Epithelial cell of proximal tubule (primary cell): ENCODE results near the gene MYL5. TPM values are rescaled to one million over a fixed set of nuclear protein-coding genes. Genes with fewer than 3 reads are reported as not detected.

Source experiments
- DNase-seq: peaks from one replicate; pipeline ENCODE4 v3.0.0-alpha.2; 2011; ENCODE audit warnings: low read depth
- H3K4me3 ChIP-seq: 2 replicates; pipeline ENCODE4 v1.5.1; 2011; ENCODE audit warnings: low read depth, mild to moderate bottlenecking, low read length
- CTCF ChIP-seq: conservative IDR thresholded peaks from 2 replicates; pipeline ENCODE4 v1.5.1; 2012; ENCODE audit warnings: low read depth, mild to moderate bottlenecking, low read length
- total RNA-seq: library from RNA; depleted of rRNA; stranded (reverse); fragments of >200 nt; gene quantifications from 2 replicates; pipeline ENCODE4 v1.2.3, GENCODE V29; 2015

MYL5 gene
- total RNA-seq, 1 donor from 2014 or later = 4.0 TPM

DNA sequence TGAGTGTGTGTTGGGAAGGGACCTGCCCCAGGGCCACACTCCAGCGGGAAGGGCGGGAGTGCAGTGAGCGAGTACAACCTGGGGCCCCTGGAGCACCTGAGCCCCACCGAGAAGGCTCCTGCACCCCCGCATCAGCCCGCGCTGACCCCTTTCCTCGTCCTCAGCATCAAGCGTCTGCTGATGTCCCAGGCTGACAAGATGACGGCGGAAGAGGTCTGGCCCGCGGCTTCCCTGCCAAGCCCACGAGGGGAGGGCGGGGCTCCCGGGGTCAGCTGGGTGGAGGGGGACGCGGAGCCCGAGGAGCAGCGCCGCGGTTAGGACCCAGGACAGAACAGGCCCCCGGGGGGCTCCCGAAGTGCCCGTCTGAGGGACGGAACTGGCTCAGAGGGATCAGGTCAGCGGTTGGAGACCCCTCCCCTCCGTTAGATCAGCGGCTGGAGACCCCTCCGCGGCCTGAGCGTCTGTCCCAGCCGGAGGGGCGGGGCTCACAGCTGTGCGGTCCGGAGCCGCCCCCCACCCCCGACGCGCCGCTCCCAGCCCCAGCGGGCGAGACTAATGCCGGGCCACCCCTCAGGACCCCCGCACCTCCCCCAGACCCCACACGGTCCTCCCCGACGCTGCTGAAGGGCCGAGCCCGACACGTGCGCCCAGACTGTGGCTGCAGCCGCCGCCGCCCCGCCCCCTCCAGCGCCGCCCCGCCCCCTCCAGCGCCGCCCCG lies 6.7 kb downstream of the MYL5 start:
- no peak for DNase-seq
- no peak for TF ChIP-seq CTCF
- peak overlapping the region; percentile 53 for H3K4me3 ChIP-seq

DNA sequence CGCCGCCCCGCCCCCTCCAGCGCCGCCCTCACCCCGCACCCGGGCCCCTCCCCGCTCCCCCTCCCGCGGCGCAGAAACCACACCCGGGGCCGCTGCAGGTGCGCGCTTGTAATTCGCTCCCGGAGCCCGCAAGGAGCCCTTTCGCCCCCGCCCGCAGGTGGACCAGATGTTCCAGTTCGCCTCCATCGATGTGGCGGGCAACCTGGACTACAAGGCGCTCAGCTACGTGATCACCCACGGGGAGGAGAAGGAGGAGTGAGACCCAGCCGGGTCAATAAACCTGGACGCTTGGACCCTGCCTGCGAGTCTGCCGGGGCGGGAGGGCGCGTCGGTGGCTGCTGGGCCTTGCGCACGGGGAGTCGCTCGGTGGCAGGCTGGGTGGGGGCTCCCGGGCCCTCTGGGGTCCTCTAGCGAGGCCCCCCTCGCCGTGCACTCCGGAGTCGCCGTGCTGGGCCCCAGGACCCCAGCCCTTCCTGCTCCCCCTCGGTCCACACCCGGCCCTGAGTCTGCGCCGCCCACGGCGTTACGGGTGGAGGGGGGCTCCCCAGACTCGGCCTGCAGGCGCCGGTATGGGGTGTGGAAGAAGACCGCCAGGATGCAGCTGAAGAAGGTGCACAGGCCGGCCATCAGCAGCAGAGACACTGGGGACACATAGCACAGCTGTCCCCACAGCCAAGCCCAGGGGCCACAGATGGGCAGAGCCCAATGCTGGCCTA lies 7.6 kb downstream of the MYL5 start:
- H3K4me3 ChIP-seq = peak overlapping the region; percentile 39
- DNase-seq = no peak
- no peak for TF ChIP-seq CTCF

GRCh38 chr4:682490-683172 lies 8.3 kb downstream of the MYL5 start:
- no peak overlapping the region for H3K4me3 ChIP-seq
- DNase-seq = no peak
- TF ChIP-seq CTCF = no peak

DNA sequence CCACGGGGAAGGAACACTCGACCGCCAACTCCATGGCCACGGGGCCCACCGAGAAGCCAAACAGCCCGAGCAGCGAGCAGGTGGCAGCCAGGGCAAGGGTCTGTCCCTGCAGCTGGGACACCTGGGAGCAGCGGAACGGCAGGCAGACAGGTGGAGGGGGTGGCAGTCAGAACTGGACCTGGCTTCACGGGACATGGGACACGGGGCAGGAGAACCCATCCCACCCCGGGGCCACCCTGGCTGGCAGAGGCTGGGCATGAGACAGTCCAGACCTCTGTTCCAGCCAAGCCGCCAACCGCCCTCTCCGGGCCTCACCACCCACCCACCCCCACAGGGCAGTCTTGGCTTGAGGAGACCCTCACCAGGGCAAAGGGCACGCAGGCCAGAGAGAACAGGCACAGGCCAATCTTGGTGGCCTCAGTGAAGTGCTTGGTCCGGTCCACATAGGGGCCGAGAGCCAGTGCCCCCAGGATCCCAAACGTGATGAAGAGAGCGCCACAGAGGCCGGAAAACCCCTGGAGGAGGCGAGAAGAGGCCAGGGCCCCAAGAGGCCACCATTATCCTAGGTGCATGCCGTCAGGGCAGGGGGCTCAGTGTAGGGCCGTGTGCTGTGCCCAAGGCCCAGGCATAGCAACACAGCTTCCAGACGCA lies 9.0 kb downstream of the MYL5 start:
- DNase-seq = no peak
- no peak overlapping the region for H3K4me3 ChIP-seq
- no peak for TF ChIP-seq CTCF

DNA sequence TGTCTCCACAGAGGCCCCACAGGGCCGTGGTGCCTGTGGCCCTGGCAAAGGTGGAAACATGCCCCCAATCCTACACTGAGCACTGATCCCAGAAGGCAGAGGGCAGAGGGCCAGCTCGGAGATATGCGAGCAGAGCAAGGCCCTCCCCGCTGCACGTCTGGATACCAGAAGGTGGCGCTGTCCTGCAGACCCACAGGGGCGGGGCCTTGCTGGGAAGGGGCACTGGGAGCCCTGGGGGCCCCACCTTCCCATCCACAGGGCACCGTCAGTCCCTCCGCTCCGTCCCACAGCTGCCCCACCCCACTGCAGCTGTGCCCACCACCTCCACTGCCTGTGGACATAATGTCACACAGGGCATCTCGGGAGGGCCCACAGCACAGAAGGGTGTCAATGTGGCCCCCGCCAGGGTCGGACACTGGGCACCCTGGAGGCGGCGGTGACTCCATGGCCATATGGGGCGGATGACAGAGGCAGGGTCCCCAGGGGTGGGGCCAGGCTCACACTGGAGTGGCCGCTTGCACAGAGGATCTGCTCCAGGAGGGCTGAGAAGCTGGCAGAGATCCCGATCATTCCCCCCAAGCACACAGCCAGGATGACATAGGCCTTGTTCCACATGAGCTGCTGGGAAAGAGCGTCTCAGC lies 9.8 kb downstream of the MYL5 start:
- peak; percentile 78 for TF ChIP-seq CTCF
- no peak overlapping the region for H3K4me3 ChIP-seq
- no peak for DNase-seq

DNA sequence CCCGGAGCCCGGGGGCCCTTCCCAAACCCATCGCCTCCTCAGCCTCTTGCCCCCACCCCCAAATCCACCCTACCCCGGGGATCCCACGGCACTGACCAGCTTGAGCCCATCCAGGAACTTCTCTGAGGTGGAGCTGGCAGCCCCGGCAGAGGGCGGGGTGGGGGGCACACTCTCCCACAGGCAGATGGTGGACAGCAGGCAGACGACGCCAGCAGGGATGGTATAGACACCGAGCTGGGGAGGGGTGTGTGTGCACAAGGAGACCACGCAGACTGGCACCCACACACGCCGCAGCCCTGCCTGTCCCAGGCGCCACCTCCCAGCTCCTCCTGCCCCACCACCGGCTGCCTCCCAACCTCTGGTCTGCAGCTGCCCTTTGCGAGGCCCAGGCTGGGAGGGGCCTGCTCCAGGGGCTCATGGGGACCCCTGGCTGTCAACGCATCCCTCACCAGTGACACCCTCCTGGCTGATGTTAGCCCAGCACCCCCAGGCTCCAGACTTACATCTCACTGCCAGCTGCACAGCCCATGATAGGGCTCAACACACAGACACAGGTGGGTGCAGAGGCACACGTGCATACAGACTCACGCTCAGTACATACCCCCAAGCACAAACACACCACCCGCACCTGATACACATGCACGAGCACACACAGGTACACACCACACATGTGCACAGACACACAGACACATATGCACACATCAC lies 10.4 kb downstream of the MYL5 start:
- no peak for TF ChIP-seq CTCF
- no peak overlapping the region for H3K4me3 ChIP-seq
- DNase-seq = no peak
